NB4 (cell line): Measurements from ENCODE around the gene MORN1.

Experiments
- DNase-seq: peaks from one replicate; pipeline ENCODE4 v3.0.0; 2010; ENCODE audit warnings: low read depth
- H3K4me3 ChIP-seq: one replicate; pipeline ENCODE4 v1.5.1; 2011; ENCODE audit warnings: mild to moderate bottlenecking, low read depth, low read length, moderate library complexity
- CTCF ChIP-seq: IDR thresholded peaks from one replicate; pipeline ENCODE4 v1.5.1; 2012; ENCODE audit warnings: low read depth, low read length
- MAX ChIP-seq: IDR thresholded peaks from 2 replicates; pipeline ENCODE4 v1.6.1; 2011; ENCODE audit warnings: low read depth, low read length
- MYC ChIP-seq: IDR thresholded peaks from 2 replicates; pipeline ENCODE4 v1.6.1; 2011; ENCODE audit warnings: low read depth, low read length
- POLR2A ChIP-seq: IDR thresholded peaks from 2 replicates; pipeline ENCODE4 v1.6.1; 2011; ENCODE audit warnings: mild to moderate bottlenecking; ENCODE audit not compliant: insufficient read length; ENCODE audit errors: extremely low read depth

Gene MORN1

GRCh38 chr1:2288816-2289536 lies 102.4 kb downstream of the MORN1 start:
- no peak overlapping the region for H3K4me3 ChIP-seq
- no peak for DNase-seq
- TF ChIP-seq MAX (no peak), MYC (no peak), POLR2A (no peak), CTCF (no peak)

- DNase-seq = no peak
Measured at GRCh38 chr1:2288311-2288710, 103.0 kb downstream of the MORN1 start.

GRCh38 chr1:2287649-2288048 lies 103.7 kb downstream of the MORN1 start:
- TF ChIP-seq MAX (no peak), MYC (no peak), CTCF (no peak), POLR2A (no peak)
- no peak for DNase-seq
- no peak overlapping the region for H3K4me3 ChIP-seq

More at GRCh38 chr1:2288311-2288710, 103.0 kb downstream of the MORN1 start:
- no peak overlapping the region for H3K4me3 ChIP-seq
- TF ChIP-seq CTCF (no peak), MYC (no peak), MAX (no peak), POLR2A (no peak)

GRCh38 chr1:2286923-2287322 lies 104.4 kb downstream of the MORN1 start:
- TF ChIP-seq POLR2A = no peak
- no peak for TF ChIP-seq CTCF
- no peak for DNase-seq
- no peak overlapping the region for H3K4me3 ChIP-seq

- TF ChIP-seq POLR2A (no peak), MYC (no peak), MAX (no peak), CTCF (no peak)
- H3K4me3 ChIP-seq = no peak overlapping the region
- DNase-seq = no peak
Measured at GRCh38 chr1:2284932-2285331, 106.4 kb downstream of the MORN1 start.
